HL-60 (cell line): ENCODE results near the gene CYSRT1.

Source experiments
- DNase-seq, 2 experiments: peaks; one replicate each; pipeline ENCODE4 v3.0.0-alpha.2; 2010 to 2020; ENCODE audit warnings: low read depth in 1 of 2, low spot score in 1 of 2
- H3K27ac ChIP-seq: fragments of 250-450 bp; sonication (Bioruptor Pico); replicated peaks from 2 replicates; pipeline ENCODE4 v1.5.1; 2020; ENCODE audit warnings: mild to moderate bottlenecking, moderate library complexity
- H3K27me3 ChIP-seq: fragments of 250-450 bp; sonication (Bioruptor Pico); 2 replicates; pipeline ENCODE4 v1.5.1; 2021; ENCODE audit warnings: mild to moderate bottlenecking, moderate library complexity; ENCODE audit not compliant: insufficient read depth, poor library complexity, severe bottlenecking
- H3K4me3 ChIP-seq: replicated peaks from 2 replicates; pipeline ENCODE4 v1.5.1; 2011; ENCODE audit warnings: mild to moderate bottlenecking, control low read depth, low read length; ENCODE audit not compliant: insufficient read depth
- CTCF ChIP-seq: IDR thresholded peaks from one replicate; pipeline ENCODE4 v1.5.1; 2011; ENCODE audit warnings: low read length, control low read depth, inconsistent platforms; ENCODE audit not compliant: insufficient read depth
- GABPA ChIP-seq: IDR thresholded peaks from 2 replicates; pipeline ENCODE4 v1.6.1; 2012; ENCODE audit warnings: low read depth
- POLR2AphosphoS5 ChIP-seq: IDR thresholded peaks from 2 replicates; pipeline ENCODE4 v1.6.1; 2012; ENCODE audit warnings: low read depth
- REST ChIP-seq: IDR thresholded peaks from 2 replicates; pipeline ENCODE4 v1.6.1; 2012; ENCODE audit warnings: low read depth; ENCODE audit not compliant: insufficient replicate concordance
- SPI1 ChIP-seq: IDR thresholded peaks from 2 replicates; pipeline ENCODE4 v1.6.1; 2012; ENCODE audit warnings: low read depth, mild to moderate bottlenecking, borderline replicate concordance

CYSRT1 gene

GRCh38 chr9:137221506-137222111, 3.4 kb upstream of the CYSRT1 start:
- Histone ChIP-seq H3K4me3 (peak overlapping the region; percentile 8), H3K27ac (no peak overlapping the region), H3K27me3 (no peaks in the 10 kb centered on the region)
- DNase-seq, result no peak
- TF ChIP-seq SPI1 (no peak), GABPA (no peak), CTCF (no peak), POLR2AphosphoS5 (no peak), REST (no peak)

- peak within 1 kb of the TSS; percentile 84 for H3K4me3 ChIP-seq
- DNase-seq, result no peak
- TF ChIP-seq SPI1 (no peak), CTCF (no peak), GABPA (no peak), REST (no peak), POLR2AphosphoS5 (no peak)
- peak within 1 kb of the TSS; percentile 73 for H3K27ac ChIP-seq
- no peaks in the 10 kb centered on the region for H3K27me3 ChIP-seq
Measured at GRCh38 chr9:137222190-137223077, 2.5 kb upstream of the CYSRT1 start, which contains the start of gene RNF208. Gene RNF208 (minus strand): TSS chr9:137222240. CDS start chr9:137221212, 1,028 bp downstream.

GRCh38 chr9:137223078-137223970, 1.6 kb upstream of the CYSRT1 start:
- H3K27ac ChIP-seq, result peak overlapping the region; percentile 73
- H3K4me3 ChIP-seq, result peak overlapping the region; percentile 84
- DNase-seq, result peak; percentile 92 to 99
- H3K27me3 ChIP-seq, result no peaks in the 10 kb centered on the region
- TF ChIP-seq GABPA (peak; percentile 95), SPI1 (peak; percentile 39; the same call in 1 of the 2 replicates), REST (no peak), CTCF (no peak), POLR2AphosphoS5 (peak; percentile 65)
